HG03025 (cell line): ENCODE data around the gene ROR2.
"Not testable (repeated sequence)": the region's sequence is repeated elsewhere in the genome, so short reads cannot be mapped to it uniquely, and the experiment has no call there.

ENCODE experiments used
- ATAC-seq: cut with Tn5 transposase; IDR thresholded peaks from one replicate; pipeline ENCODE4 v1.9.1; 2021; ENCODE audit warnings: mild to moderate bottlenecking, moderate library complexity; ENCODE audit not compliant: unreplicated experiment, low FRiP score

The ROR2 gene

DNA sequence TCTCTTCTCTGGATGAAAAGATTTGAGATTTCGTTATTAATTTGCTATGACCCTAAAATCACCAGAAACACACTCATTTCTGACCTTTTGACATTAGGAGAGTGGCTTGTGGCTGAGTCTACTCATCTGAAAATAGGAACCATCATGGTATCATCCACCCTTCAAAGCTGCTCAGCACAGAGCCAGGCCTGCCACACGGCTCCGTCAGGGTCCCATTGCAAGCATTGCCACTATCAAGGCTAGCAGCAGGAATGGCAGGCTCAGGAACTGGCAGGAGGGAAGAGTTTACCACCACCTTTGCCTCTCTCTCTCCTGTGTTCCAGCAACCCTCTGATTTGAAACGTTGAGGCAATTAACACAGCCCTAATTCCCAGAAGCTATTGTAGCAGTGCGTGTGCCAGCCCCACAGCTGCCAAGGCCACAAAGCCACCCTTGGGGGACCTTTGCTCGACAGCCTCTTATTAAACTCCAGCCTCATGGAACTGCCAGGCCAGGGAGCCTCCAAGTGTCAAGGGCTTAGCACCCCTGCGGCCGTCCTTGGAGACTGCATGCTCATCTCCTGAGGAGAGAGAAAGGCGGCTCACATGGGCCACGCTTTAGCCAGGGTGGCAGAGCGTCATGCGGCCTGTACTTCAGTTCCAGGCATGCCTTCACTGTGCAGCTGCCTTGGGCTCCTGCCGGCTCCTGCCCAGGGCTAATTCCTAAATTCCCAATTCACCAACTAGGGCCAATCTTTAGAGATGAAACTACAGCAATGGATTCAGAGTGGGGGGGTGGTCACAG is 145.9 kb downstream of the ROR2 start:
- ATAC-seq: no peak

- ATAC-seq: no peak
Measured at GRCh38 chr9:91803151-91803940, 146.7 kb downstream of the ROR2 start.

- no peak for ATAC-seq
Measured at GRCh38 chr9:91802391-91802790, 147.6 kb downstream of the ROR2 start.

- ATAC-seq: no peak
Measured at GRCh38 chr9:91800473-91801030, 149.5 kb downstream of the ROR2 start.

DNA sequence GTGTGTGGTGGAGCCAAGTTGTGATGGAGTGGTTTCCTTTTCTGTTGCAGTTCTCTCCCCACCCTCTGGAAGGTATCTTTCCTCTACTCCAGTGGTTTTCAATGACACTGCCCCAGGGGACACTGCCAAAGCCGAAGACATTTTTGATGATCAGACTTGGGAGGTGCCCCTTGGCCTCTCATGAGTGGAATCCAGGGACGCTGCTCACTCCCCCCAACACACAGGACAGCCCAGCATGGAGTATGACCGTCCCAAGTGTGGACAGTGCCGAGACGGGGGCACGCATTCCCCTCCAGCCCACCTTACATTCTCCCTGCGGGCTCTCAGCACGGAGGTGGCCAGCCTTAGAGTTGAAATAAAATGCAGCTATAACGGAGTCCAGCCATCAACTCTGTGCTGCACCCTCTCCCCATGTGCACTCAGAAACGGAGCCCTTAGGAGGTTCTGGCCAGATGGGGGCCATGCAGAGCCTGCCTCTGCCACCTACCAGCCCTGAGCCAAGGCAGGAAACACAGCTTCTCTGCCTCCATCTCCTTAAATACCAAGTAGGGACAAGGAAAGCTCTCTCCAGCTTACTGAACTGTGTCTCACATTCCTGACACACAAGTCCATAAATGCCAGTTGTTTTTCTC is 150.8 kb downstream of the ROR2 start:
- no peak for ATAC-seq

GRCh38 chr9:91798273-91799112 is 151.5 kb downstream of the ROR2 start:
- ATAC-seq: not testable (repeated sequence)

DNA sequence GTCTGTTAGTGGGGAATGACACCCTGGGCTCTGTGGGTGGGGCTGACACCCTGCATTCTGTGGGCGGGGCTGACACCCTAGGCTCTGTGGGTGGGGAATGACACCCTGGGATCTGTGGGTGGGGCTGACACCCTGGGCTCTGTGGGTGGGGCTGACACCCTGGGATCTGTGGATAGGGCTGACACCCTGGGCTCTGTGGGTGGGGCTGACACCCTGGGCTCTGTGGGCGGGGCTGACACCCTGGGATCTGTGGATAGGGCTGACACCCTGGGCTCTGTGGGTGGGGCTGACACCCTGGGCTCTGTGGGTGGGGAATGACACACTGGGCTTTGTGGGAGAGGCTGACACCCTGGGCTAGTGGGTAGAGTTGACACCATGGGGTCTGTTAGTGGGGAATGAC is 152.5 kb downstream of the ROR2 start:
- ATAC-seq: not testable (repeated sequence)

DNA sequence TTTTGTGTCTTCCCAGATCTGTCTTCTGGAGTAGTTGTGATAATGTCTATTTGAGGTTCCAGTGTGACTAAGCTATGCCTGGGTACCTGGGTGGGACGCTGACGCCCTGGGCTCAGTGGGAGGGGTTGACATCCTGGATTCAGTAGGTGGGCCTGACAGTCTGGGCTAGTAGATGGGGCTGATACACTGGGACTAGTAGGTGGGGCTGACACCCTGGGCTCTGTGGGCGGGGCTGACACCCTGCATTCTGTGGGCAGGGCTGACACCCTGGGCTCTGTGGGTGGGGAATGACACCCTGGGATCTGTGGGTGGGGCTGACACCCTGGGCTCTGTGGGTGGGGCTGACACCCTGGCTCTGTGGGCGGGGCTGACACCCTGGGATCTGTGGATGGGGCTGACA is 153.5 kb downstream of the ROR2 start:
- ATAC-seq: not testable (repeated sequence)

DNA sequence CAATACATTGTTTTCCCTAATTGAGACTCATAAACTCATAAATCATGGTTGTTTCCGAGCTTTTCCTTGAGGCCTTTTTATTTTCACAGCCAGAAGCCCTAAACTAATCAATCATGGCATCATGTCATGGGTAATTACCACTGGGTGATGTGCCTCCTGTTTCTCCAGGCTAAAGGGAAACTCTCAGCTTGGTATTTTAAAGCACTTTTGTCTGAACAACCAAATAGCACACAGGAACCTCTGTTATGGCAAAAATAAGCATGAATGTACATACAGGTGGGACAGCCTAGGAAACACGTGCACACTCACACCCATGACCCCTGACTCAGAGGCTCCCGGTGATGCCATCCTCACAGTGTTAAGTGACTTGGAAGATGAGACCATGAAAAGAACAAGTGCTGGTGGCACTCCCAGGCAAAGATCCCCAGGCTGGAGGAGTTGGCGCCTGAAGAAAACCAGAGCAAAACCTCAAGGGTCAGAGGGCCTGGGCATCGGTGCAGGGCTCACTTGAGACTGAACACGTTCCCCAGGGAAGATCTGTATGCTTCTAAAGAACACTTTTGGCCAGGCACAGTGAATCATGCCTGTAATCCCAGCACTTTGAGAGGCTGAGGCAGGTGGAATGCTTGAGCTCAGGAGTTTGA is 154.3 kb downstream of the ROR2 start:
- no peak for ATAC-seq

GRCh38 chr9:91793371-91793770 is 156.7 kb downstream of the ROR2 start:
- not testable (repeated sequence) for ATAC-seq

DNA sequence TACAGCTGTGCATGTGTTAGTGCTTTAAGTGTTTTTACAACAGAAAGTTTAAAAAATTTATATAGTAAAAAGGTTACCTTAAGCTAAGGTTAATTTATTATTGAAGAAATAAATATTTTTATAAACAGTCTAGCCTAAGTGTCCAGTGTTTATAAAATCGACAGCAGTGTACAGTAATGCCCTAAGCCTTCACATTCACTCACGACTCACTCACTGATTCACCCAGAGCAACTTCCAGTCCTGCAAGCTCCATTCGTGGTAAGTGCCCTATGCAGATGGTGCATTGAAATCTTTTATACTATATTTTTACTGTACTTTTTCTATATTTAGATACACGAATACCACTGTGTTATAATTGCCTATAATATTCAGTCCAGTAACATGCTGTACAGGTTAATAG is 159.1 kb downstream of the ROR2 start:
- no peak for ATAC-seq

GRCh38 chr9:91789941-91790340 is 160.1 kb downstream of the ROR2 start:
- no peak for ATAC-seq

DNA sequence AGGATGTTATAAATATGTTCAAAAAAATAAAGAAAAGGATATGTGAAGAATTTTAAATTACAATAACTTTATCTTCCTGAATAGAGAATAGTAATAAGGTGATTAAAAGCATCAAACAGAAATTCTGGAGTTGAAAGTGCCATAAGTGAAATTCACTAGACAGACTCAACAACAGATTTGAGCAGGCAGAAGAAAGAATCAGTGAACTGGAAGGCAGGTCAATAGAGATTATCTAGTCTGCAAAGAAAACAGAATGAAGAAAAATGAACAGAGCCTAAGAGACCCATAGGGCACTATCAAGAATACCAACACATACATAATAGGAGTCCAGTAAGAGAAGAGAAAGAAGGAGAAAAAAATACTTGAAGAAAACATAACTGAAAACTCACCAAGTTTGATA is 162.1 kb downstream of the ROR2 start:
- no peak for ATAC-seq

DNA sequence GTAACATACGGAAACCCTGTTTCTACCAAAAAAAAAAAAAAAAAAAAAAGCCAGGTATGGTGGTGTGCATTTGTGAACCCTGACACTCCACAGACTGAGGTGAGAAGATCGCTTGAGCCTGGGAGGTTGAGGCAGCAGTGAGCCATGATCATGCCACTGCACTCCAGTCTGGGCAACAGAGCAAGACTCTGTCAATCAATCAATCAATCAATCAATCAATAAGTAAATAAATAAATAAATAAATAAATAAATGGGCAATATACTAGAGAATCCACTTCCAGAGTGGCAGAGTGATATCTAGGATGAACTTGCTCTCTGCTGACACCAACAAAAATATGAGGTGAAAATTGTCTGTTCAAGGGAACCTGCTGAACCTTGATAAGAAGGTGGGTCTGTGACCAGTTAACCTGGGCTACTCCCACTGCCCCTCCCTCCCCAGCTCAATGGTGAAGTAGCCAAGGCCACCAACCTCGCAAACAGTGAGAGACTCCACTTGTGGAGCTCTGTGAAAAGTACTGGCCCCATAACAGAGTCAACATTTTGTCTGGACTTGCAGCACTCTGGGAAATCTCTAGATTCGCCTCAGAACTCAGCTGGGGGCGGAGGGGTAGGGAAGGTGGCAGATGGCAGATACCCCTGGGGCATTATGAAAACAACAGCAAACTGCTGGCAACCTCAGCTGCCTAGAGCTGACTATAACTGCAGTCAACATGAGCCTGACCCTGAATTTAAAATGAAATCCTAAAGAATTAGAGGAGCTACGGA is 163.7 kb downstream of the ROR2 start:
- ATAC-seq: no peak

- ATAC-seq: no peak
Measured at GRCh38 chr9:91785447-91785842, 164.6 kb downstream of the ROR2 start.

DNA sequence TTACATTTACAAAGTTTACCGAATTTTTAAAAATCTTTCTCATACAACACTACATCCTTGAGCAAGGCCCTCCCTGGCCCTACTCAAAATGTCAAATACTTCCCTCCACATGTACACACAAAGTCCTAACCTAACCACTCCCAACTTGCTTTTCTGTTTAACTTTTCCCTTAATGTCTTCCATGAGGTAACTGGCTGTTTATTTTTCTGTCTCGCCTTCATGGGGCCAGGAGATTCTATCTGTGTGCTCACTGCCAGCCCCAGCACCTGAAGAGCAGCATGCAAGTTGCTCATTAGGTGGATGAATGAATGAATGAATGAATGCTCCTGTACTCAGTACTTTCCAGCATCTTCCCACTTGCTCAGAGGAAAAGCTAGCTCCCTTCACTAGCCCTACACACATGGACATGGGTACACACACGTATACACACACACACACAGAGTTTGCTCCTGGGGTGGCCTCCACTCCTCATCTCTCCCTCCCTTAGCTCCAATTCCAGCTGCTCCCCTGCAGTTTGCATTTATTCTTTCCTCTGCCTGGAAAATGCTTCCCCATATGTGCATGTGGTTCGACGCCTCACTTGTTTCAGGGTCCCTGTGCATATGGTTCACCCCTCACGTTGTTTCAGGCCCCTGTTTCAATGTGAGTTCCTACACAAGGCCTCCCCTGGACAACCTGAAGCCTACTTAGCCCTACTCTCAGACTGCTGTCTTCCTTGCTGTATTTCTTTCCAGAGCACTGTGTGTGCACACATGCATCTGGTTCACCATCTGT is 165.2 kb downstream of the ROR2 start:
- no peak for ATAC-seq

DNA sequence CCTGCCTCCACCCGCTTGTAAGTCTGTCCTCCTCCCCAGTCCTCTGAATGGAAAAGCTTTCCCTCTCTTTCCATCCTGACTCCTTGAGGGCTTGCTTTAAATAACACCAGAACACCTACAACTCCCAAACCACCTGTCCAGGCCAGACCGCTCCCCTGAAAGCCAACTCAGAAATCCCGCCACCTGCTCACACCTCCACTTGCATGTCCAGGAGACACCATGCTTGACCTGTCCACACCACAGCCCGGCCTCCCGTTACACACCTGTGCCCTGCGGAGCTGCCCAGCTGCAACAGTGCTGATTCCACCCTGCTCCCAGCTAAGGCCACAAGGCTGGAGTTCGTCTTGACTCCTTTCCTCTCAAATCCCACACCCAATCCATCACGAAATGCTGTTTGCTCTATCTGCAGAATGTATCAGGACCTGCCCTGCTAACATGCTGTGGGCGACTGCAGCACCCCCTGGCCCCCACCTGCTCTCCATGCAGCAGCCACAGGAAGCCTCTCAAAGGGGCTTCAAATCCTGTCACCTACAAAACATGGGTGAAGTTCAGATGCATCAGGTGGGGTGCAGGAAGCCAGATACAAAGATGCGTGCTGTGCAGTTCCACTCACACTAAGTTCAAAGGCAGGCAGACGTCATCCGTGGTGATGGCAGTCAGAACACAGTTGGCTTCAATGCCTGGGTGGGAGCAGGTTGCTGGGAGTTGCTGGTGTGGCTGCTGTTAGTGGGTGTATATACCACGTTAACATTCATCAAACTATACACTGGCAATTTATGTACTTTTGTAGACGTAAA is 166.0 kb downstream of the ROR2 start:
- ATAC-seq: no peak
